ENCODE data around the gene PTPN20. TPM values are rescaled to one million over a fixed set of nuclear protein-coding genes. Genes with fewer than 3 reads are reported as not detected.

The PTPN20 gene
- total and polyA plus RNA-seq, 2 of the 4 experiments (the other 2 are of a cell fraction), result 0.14 TPM; not detected in 1

- no peak for TF ChIP-seq RFX5 (IDR thresholded peaks at IDR 0.05; ENCODE audit: low read depth, low read length)
These were observed 138.0 kb downstream of the PTPN20 start (continued) for GRCh38 chr10:47049056-47049851.

- Histone ChIP-seq H4K20me1 (ENCODE audit: insufficient read depth, low read length) (no peaks in the 10 kb centered on the region), H4K5ac (ENCODE audit: low read depth, low read length) (no peak overlapping the region; the same call in 1 of the 2 replicates), H3K9ac (ENCODE audit: low read depth, low read length) (no peak overlapping the region), H2AK9ac (replicated peaks; ENCODE audit: low read depth, low read length, poor library complexity) (no peak overlapping the region), H2BK15ac (ENCODE audit: low read depth, low read length) (no peak overlapping the region), H3K9me3 (ENCODE audit: control insufficient read depth, insufficient read depth, low read length) (no peaks in the 10 kb centered on the region), H3K36me3 (ENCODE audit: control insufficient read depth, insufficient read depth, low read length) (no peaks in the 10 kb centered on the region), H3K27ac (ENCODE audit: insufficient read depth, low read length) (no peak overlapping the region), H3K23ac (ENCODE audit: low read depth, low read length) (no peak overlapping the region), H3K4me2 (ENCODE audit: low read depth, low read length) (no peak overlapping the region), H3K56ac (ENCODE audit: extremely low read depth, insufficient read depth, low read length) (no peak overlapping the region), H3K4ac (ENCODE audit: low read depth, low read length) (no peak overlapping the region), H2AK5ac (ENCODE audit: low read depth, low read length) (no peak overlapping the region), H4K8ac (ENCODE audit: low read depth in 2 of 2, low read length in 2 of 2) (no peak overlapping the region), H2BK20ac (ENCODE audit: low read depth, low read length) (no peak overlapping the region), H3K4me1 (ENCODE audit: control insufficient read depth, insufficient read depth, low read length) (peaks cover 13% of the 10 kb centered on the region; the same call in 1 of the 2 replicates), H4K91ac (ENCODE audit: insufficient read depth, low read depth, low read length) (no peak overlapping the region), H3K4me3 (ENCODE audit: insufficient read depth, low read depth, low read length) (no peak overlapping the region), H3K18ac (ENCODE audit: low read depth, low read length) (no peak overlapping the region), H2AFZ (replicated peaks; ENCODE audit: low read length, poor library complexity) (no peak overlapping the region), H2BK5ac (ENCODE audit: low read depth, low read length, poor library complexity, severe bottlenecking) (no peak overlapping the region), H2BK120ac (ENCODE audit: low read depth, low read length) (no peak overlapping the region), H3K27me3 (ENCODE audit: control insufficient read depth, insufficient read depth, low read length) (no peaks in the 10 kb centered on the region), H3K9me1 (ENCODE audit: insufficient read depth, low read length) (no peaks in the 10 kb centered on the region), H3K79me1 (ENCODE audit: low read depth in 1 of 2, low read length in 2 of 2) (no peaks in the 10 kb centered on the region), H3K14ac (replicated peaks; ENCODE audit: low read depth, low read length) (no peak overlapping the region)
- BruUV-seq (replicated peaks), result no TSS peak
- ATAC-seq (ENCODE audit: low read depth) (no peak), DNase-seq (no peak)
- POLR2A ChIA-PET (ENCODE audit: unreplicated experiment), result no interaction called here
- in situ Hi-C loops (cut with MboI; ENCODE audit: low sequenced_read_pairs), result no loop called here
- WGBS, 2 experiments (ENCODE audit: extremely low coverage in 2 of 2, insufficient read length in 1 of 2), result 92% methylated on average over 5 of the region's 6 CpGs; no CpG with 5 or more reads in 1 of the 2 experiments
- CTCF ChIA-PET, result interaction anchor here (3.0 kb wide), 1 partner anchor 262 kb away, joined by 36 read pairs; no protein-coding TSS in a partner anchor
- dilution Hi-C loops (cut with HindIII; ENCODE audit: low sequenced_read_pairs, unreplicated experiment), result no loop called here
- intact Hi-C loops (cut with micrococcal nuclease), result loop anchor here (5.0 kb wide), 1 partner anchor 57 kb away; no protein-coding TSS in a partner anchor
- TF ChIP-seq RCOR1 (IDR thresholded peaks at IDR 0.05; ENCODE audit: insufficient replicate concordance, low read length), result no peak
These were observed 138.7 kb downstream of the PTPN20 start for GRCh38 chr10:47049906-47050305.

All from IMR-90 (cell line).